ENCODE data around the gene CCSAP. TPM values are rescaled to one million over a fixed set of nuclear protein-coding genes. Genes with fewer than 3 reads are reported as not detected.

The CCSAP gene
- polyA plus RNA-seq, 1 donor = 5.6 TPM

Other genes with a start within 250 kb of the CCSAP start
- gene RAB4A, start 71.9 kb downstream of the CCSAP start, polyA plus RNA-seq = 60.2 TPM
- gene ACTA1, start 91.0 kb upstream of the CCSAP start, polyA plus RNA-seq = 13.2 TPM
- gene NUP133, start 165.3 kb upstream of the CCSAP start, polyA plus RNA-seq = 29.7 TPM
- 33.3 TPM for gene ABCB10, start 215.7 kb upstream of the CCSAP start, polyA plus RNA-seq

Measured in large intestine (tissue), 1 donor.